ENCODE results near the gene JMJD6.

Gene JMJD6

DNA sequence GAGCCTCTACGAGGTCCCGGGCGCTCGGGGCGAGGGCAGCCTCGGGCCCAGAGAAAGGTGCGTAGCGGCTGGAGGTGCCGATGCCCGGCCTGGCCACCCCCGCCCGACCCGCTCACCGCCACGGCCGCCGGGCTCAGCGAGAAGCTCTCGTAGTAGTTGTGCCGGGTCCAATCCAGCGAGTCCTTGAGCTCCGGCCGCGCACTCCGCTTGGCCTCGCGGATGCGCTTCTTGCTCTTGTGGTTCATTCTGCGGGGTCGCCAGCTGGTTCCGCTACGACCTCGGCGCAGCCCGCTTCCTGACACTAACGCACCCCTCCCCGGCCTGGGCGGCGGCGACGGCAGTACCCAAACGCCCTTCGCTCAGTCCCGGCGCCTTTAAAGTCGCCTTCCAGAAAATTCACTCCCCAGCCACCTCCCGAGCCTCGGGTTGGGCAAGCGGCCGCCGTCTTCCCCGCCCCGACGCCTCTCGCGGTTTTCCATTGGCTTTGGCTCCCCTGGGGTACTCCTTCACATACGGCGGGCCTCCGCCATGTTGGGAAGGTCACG, at the start of gene JMJD6:
JMJD6 (minus strand) TSS at position 376 of the 545 bp plus-strand sequence; CDS start at position 245, 131 bp downstream.
- H3K4me3 ChIP-seq (ENCODE audit: low read depth, low read length) = peak within 1 kb of the TSS; percentile 80
- TF ChIP-seq, protein P1, sequence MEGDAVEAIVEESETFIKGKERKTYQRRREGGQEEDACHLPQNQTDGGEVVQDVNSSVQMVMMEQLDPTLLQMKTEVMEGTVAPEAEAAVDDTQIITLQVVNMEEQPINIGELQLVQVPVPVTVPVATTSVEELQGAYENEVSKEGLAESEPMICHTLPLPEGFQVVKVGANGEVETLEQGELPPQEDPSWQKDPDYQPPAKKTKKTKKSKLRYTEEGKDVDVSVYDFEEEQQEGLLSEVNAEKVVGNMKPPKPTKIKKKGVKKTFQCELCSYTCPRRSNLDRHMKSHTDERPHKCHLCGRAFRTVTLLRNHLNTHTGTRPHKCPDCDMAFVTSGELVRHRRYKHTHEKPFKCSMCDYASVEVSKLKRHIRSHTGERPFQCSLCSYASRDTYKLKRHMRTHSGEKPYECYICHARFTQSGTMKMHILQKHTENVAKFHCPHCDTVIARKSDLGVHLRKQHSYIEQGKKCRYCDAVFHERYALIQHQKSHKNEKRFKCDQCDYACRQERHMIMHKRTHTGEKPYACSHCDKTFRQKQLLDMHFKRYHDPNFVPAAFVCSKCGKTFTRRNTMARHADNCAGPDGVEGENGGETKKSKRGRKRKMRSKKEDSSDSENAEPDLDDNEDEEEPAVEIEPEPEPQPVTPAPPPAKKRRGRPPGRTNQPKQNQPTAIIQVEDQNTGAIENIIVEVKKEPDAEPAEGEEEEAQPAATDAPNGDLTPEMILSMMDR (IDR thresholded peaks at IDR 0.05; ENCODE audit: low read depth, low read length, missing control alignments) = no peak
- peak; percentile 90 for DNase-seq (ENCODE audit: low read depth)

- no peak for DNase-seq (ENCODE audit: low read depth)
- TF ChIP-seq, protein P1 (IDR thresholded peaks at IDR 0.05; ENCODE audit: low read depth, low read length, missing control alignments) = no peak
- H3K4me3 ChIP-seq (ENCODE audit: low read depth, low read length) = no peak overlapping the region
Measured at GRCh38 chr17:76775021-76775600, 48.7 kb upstream of the JMJD6 start.

- no peak overlapping the region for H3K4me3 ChIP-seq (ENCODE audit: low read depth, low read length)
- no peak for DNase-seq (ENCODE audit: low read depth)
- TF ChIP-seq, protein P1 (IDR thresholded peaks at IDR 0.05; ENCODE audit: low read depth, low read length, missing control alignments) = no peak
Measured at GRCh38 chr17:76772842-76773525, 46.6 kb upstream of the JMJD6 start.

GRCh38 chr17:76758570-76758969, 32.2 kb upstream of the JMJD6 start:
- TF ChIP-seq, protein P1 (IDR thresholded peaks at IDR 0.05; ENCODE audit: low read depth, low read length, missing control alignments) = no peak

DNA sequence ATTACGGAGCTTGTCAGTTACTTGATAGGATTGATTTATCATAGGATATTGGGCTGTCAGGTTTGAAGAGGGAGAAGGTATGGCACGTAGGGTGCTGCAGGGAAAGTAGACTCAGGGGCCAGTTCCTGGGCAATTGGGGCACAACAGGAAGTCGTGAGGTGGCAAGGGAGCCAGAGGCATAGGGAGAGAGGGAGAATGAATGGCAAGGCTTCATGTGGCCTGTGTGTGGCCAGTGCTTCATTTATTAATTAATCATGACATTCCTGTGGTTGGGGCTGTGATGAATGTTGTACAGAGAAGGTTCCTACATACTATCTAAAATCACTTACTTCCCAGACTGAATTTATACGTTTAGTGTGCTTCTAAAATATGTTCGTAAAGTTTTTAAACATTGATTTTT, 30.9 kb upstream of the JMJD6 start:
- no peak overlapping the region for H3K4me3 ChIP-seq (ENCODE audit: low read depth, low read length)
- DNase-seq (ENCODE audit: low read depth) = no peak
- TF ChIP-seq, protein P1 (IDR thresholded peaks at IDR 0.05; ENCODE audit: low read depth, low read length, missing control alignments) = no peak

More at GRCh38 chr17:76758570-76758969, 32.2 kb upstream of the JMJD6 start:
- DNase-seq (ENCODE audit: low read depth) = no peak
- H3K4me3 ChIP-seq (ENCODE audit: low read depth, low read length) = no peak overlapping the region

DNA sequence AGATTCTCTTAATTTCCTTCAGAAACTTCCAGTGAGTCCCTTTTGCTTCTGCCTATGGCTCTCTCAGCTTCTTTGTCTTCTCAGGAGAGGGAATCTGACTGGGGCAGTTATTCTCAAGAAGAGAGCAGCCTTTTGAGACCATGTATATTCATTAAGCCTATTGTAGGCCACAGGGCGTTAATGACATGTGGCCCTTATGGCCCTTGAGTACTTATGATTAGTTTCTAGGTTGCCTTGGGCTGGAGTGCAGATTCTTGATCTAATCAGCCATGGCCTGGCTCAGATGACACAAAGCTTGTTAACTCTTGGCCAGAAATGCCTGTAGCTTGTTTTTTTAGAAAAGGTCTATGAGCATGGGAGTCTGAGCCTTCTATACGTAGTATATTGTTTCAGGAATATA, 28.9 kb upstream of the JMJD6 start:
- TF ChIP-seq, protein P1 (IDR thresholded peaks at IDR 0.05; ENCODE audit: low read depth, low read length, missing control alignments) = no peak
- DNase-seq (ENCODE audit: low read depth) = no peak
- no peak overlapping the region for H3K4me3 ChIP-seq (ENCODE audit: low read depth, low read length)

Measured in GM12864 (cell line).